Activated CD4-positive, alpha-beta memory T cell treated with anti-CD3 and anti-CD28 coated beads for 36 hours (primary cell): ENCODE results near the gene PCK2. TPM values are rescaled to one million over a fixed set of nuclear protein-coding genes. Genes with fewer than 3 reads are reported as not detected.

Experiments
- CTCF ChIA-PET: fragments of 350-600 bp; sonication (Branson Sonifier 250); formaldehyde crosslinking; loops from one replicate; lab custom pipeline; 2021; ENCODE audit warnings: antibody characterized with exemption, inconsistent platforms; lab: Charles Lee
- POLR2A ChIA-PET: fragments of 350-600 bp; sonication (Branson Sonifier 250); formaldehyde crosslinking; loops from one replicate; lab custom pipeline; 2021; ENCODE audit warnings: antibody characterized with exemption; lab: Charles Lee
- DNase-seq: peaks from one replicate; pipeline ENCODE4 v3.0.0-alpha.2; 2020
- H3K27ac Mint-ChIP-seq: one replicate; pipeline ENCODE4 v1.8.0; 2021; ENCODE audit warnings: mixed read lengths
- H3K27me3 Mint-ChIP-seq: one replicate; pipeline ENCODE4 v1.8.0; 2021; ENCODE audit warnings: mixed read lengths
- H3K36me3 Mint-ChIP-seq: one replicate; pipeline ENCODE4 v1.8.0; 2021; ENCODE audit warnings: mixed read lengths
- H3K4me1 Mint-ChIP-seq: one replicate; pipeline ENCODE4 v1.8.0; 2021; ENCODE audit warnings: low read depth, mixed read lengths
- H3K4me3 Mint-ChIP-seq: one replicate; pipeline ENCODE4 v1.8.0; 2021; ENCODE audit warnings: mild to moderate bottlenecking, mixed read lengths
- H3K9me3 Mint-ChIP-seq: one replicate; pipeline ENCODE4 v1.8.0; 2021; ENCODE audit warnings: mixed read lengths
- intact Hi-C: fragments of 100-400 bp; cut with micrococcal nuclease; formaldehyde crosslinking; loops from one replicate; pipeline ENCODE4 v1.15.1; 2023
- total RNA-seq, 2 experiments: library from RNA; stranded (reverse); gene quantifications; one replicate each; pipeline ENCODE4 v1.2.3, GENCODE V29; 2021

The PCK2 gene
- total RNA-seq, 2 experiments from 2014 or later: 118 to 125 TPM

DNA sequence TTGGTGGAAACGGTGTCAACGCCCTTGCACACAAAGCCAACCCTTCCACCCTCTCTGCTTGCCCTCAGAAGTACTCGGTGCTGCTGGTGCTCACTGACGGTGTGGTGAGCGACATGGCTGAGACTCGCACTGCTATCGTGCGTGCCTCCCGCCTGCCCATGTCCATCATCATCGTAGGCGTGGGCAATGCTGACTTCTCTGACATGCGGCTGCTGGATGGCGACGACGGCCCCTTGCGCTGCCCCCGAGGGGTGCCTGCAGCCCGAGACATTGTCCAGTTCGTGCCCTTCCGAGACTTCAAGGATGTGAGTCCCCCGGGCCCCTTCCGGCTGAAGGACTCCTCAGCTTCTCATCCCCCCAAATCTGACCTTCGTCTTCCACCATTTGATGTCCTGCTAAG lies 17.0 kb upstream of the PCK2 start:
- DNase-seq: no peak
- no peaks in the 10 kb centered on the region for H3K27me3 Mint-ChIP-seq
- H3K9me3 Mint-ChIP-seq: no peaks in the 10 kb centered on the region
- POLR2A ChIA-PET: no interaction called here
- CTCF ChIA-PET: interaction anchor here (6.1 kb wide), 1 partner anchor 19 kb away, joined by 30 read pairs; no protein-coding TSS in a partner anchor
- no peak overlapping the region for H3K27ac Mint-ChIP-seq
- H3K36me3 Mint-ChIP-seq: no peaks in the 10 kb centered on the region
- intact Hi-C loops: no loop called here
- H3K4me1 Mint-ChIP-seq: peaks cover 16% of the 10 kb centered on the region
- no peak overlapping the region for H3K4me3 Mint-ChIP-seq

DNA sequence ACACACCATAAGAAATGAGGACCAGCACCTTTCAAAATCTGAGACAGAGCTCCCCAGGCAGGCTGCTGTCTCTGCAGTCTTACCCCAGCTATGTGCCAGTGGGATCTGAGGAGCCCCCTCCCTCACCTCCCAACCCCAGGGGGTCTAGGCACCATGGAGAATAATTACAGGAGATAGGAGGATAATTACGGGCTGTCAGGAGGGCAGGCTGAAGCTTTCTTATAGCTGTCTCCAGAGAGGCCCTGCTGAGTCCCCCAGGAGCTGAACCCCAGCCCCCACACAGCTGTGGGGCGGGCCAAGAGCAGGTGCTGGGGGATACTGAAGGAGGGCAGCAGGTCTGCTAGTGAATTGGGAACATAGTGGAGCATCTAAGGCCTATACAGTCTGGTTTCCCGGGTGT lies 16.0 kb upstream of the PCK2 start:
- ChIA-PET CTCF (interaction anchor here (1.0 to 6.1 kb wide), 2 partner anchors 14 to 20 kb away, joined by 4 to 93 read pairs; partner anchors contain the start of gene PCK2), POLR2A (no interaction called here)
- Mint-ChIP-seq H3K27me3 (no peaks in the 10 kb centered on the region), H3K4me3 (no peak overlapping the region), H3K27ac (no peak overlapping the region), H3K36me3 (no peaks in the 10 kb centered on the region), H3K4me1 (peaks cover 16% of the 10 kb centered on the region), H3K9me3 (no peaks in the 10 kb centered on the region)
- intact Hi-C loops: no loop called here
- no peak for DNase-seq

DNA sequence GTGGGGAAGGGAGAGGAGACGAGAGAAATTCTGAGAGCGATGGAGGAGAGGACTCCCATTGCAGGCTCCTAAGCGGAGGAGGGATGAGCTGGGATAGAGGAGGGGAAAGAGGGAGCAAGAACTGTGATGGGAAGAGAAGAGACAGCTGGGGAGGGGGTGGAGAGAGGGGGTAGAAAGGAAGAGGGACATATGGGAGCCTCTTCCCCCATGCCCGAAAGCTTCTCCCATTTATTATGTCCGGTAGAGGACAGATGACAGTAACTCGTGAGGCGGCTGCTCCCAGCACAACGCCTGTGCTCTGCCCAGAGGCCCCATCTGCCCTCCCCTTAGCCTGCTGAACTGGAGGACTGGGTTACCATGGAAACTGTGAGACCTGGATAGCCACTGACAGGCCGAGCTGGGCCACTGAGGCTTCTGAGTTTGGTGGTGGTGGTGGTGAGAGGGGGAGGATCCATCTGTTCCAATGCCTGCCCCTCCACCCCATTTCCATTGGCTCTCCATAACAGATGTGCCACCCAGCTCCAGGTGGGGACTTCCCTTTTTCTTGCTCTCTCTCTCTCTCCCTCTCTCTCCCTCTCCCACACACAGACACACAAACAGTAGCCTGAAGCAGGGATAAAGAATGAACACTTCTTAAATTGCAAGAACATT lies 14.5 kb upstream of the PCK2 start:
- no peaks in the 10 kb centered on the region for H3K27me3 Mint-ChIP-seq
- CTCF ChIA-PET: interaction anchor here (1.0 to 6.1 kb wide), 5 partner anchors 13 to 30 kb away, joined by 3 to 93 read pairs (median 17); partner anchors contain the start of gene PCK2
- POLR2A ChIA-PET: interaction anchor here (1.2 to 3.8 kb wide), 3 partner anchors 7 to 21 kb away, joined by 3 to 30 read pairs (median 4); partner anchors contain the start of gene PCK2
- H3K36me3 Mint-ChIP-seq: no peaks in the 10 kb centered on the region
- H3K4me3 Mint-ChIP-seq: no peak overlapping the region
- H3K27ac Mint-ChIP-seq: no peak overlapping the region
- no peaks in the 10 kb centered on the region for H3K9me3 Mint-ChIP-seq
- intact Hi-C loops: no loop called here
- H3K4me1 Mint-ChIP-seq: peaks cover 16% of the 10 kb centered on the region
- no peak for DNase-seq

DNA sequence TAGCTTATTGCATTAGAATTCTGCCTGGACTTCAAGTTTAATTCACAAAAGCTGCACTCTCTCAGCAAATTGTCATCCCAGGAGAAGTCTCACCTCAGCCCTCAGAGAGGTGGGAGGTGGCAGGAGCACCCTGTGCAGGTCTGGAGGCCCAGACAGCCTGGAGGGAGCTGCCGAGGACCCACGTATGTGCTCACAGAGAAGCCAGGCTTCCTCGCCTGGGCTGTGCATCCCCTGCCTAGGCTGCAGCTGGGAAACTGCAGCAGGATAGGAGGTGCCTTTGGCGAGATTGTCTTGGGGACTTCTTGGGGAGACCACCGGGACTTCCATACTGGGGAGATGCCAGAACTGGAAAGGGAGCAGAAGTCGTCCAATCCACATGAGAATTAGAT lies 14.0 kb upstream of the PCK2 start:
- Mint-ChIP-seq H3K4me1 (peaks cover 16% of the 10 kb centered on the region), H3K9me3 (no peaks in the 10 kb centered on the region), H3K27ac (no peak overlapping the region), H3K27me3 (no peaks in the 10 kb centered on the region), H3K4me3 (no peak overlapping the region), H3K36me3 (no peaks in the 10 kb centered on the region)
- DNase-seq: no peak
- ChIA-PET POLR2A (interaction anchor here (0.6 to 3.8 kb wide), 6 partner anchors 8 to 230 kb away, joined by 3 to 30 read pairs (median 4); partner anchors contain the start of genes CARMIL3, DCAF11, NRL and PCK2), CTCF (interaction anchor here (1.0 to 6.1 kb wide), 7 partner anchors 10 to 29 kb away, joined by 3 to 93 read pairs (median 10); partner anchors contain the start of genes CPNE6 and PCK2)
- intact Hi-C loops: no loop called here

DNA sequence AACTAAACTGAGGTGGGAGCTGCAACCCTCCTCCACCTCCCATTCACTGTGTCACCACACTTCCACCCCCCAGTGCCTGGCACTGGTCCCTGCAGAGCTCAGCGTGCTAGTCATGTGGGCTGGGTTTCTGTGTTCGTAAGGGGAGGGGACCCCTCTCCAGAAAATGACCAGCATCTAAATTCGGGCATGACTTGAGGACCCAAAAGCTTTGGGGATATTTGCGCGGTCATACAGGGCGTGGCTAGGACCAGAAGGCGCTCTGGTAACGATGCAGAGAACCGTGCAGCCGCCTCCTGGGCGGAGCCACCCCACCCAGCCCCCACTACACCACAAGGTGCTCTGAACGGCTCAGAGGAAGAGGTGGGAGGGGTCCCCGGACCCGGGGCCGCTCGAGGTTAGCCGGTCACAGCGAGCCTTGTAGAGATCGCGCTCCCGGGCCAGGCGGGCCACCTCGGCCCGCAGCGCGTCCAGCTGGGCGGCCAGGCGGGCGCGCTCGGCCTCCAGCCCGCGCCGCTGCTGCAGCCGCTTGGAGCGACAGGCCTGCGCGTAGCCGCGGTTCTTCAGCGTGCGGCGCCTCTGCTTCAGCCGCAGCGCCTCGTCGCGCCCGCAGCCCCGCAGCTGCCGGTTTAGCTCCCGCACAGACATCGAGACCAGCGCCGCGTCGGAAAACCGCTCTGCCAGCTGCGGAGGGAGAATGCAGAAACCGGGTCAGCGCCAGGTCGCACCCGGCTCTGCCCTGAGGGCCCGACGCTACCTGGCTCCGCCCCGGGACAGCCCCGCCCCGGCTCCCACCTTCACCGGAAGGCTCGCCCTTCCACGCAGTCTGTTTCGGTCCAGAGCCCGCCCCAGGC lies 13.0 kb upstream of the PCK2 start:
- CTCF ChIA-PET: interaction anchor here (0.8 to 6.1 kb wide), 12 partner anchors 11 to 166 kb away, joined by 3 to 93 read pairs (median 7); partner anchors contain the start of genes CPNE6, IRF9 and PCK2
- H3K4me1 Mint-ChIP-seq: peaks cover 16% of the 10 kb centered on the region
- intact Hi-C loops: loop anchor here (1.0 kb wide), 1 partner anchor 13 kb away; the partner anchor contains the start of gene PCK2
- H3K27me3 Mint-ChIP-seq: no peaks in the 10 kb centered on the region
- H3K36me3 Mint-ChIP-seq: no peaks in the 10 kb centered on the region
- peak overlapping the region; percentile 72 for H3K4me3 Mint-ChIP-seq
- POLR2A ChIA-PET: interaction anchor here (0.6 to 3.8 kb wide), 9 partner anchors 9 to 229 kb away, joined by 3 to 30 read pairs (median 4); partner anchors contain the start of genes CARMIL3, DCAF11, NRL and PCK2
- H3K9me3 Mint-ChIP-seq: no peaks in the 10 kb centered on the region
- peak; percentile 85 for DNase-seq
- H3K27ac Mint-ChIP-seq: peak overlapping the region; percentile 49

DNA sequence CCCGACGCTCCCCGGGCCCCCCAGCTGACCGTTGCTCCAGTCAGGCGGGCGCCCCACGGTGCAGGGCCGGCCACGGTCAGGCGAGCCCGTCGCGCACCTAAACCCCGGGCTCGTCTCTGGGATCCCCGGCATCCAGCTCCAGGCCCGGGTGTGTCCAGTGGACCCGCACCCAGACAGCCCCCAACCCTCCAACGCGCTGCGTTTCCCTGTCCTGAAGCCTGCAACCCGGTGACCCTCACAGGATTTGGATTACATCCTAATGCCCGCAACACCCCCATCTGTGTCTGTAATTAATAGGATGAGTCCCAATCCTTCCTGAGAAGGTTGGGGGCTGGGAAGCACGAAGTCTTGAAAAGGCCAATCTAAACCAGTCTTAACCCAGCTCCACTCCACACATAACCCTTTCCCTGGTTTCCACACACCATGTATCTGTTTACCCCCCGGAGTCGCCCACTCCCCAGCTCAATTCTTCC lies 12.3 kb upstream of the PCK2 start:
- Mint-ChIP-seq H3K27me3 (no peaks in the 10 kb centered on the region), H3K4me3 (peak overlapping the region; percentile 65), H3K27ac (no peak overlapping the region), H3K36me3 (no peaks in the 10 kb centered on the region), H3K4me1 (peaks cover 16% of the 10 kb centered on the region), H3K9me3 (no peaks in the 10 kb centered on the region)
- CTCF ChIA-PET: interaction anchor here (1.0 to 6.1 kb wide), 8 partner anchors 11 to 79 kb away, joined by 3 to 93 read pairs (median 10); partner anchors contain the start of genes CPNE6, IRF9 and PCK2
- no peak for DNase-seq
- POLR2A ChIA-PET: interaction anchor here (1.1 to 3.8 kb wide), 6 partner anchors 9 to 33 kb away, joined by 4 to 30 read pairs (median 6); partner anchors contain the start of genes DCAF11, NRL and PCK2
- intact Hi-C loops: loop anchor here (1.0 kb wide), 1 partner anchor 13 kb away; the partner anchor contains the start of gene PCK2

DNA sequence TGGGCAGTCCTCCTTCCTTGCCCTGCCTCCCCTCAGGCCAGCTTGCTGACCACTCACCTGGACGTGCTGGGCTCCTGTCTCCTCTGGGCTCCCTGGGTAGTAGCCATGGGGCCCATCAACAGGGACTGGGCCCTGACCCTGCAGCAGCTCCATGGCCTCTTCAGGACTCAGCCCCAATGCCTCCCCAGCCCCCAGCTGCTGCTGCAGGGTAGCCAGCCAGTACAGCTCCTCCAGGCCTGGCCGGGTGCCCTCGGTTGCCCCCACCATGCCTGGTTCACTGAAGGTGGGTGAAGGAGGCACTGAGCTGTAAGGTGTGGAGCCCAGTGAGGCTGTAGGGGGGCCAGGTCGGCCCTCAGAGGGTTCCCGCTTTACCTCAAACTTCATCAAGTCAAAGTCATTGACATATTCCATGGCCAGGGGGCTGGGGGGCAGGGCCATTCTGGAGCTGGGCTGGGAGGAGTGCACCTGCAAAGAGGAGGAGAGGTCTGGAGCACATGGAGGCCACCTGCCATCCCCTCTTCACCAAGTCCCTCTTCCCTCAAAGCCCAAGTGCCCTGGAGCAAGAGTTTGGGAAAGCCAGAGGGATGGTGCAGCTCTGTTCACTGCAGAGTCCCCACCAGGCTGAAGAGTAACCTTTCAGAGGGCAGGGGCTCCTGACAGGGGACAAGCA lies 11.6 kb upstream of the PCK2 start:
- Mint-ChIP-seq H3K4me1 (peaks cover 16% of the 10 kb centered on the region), H3K4me3 (peak overlapping the region; percentile 65), H3K27me3 (no peaks in the 10 kb centered on the region), H3K36me3 (no peaks in the 10 kb centered on the region), H3K27ac (peak overlapping the region; percentile 11), H3K9me3 (no peaks in the 10 kb centered on the region)
- ChIA-PET POLR2A (interaction anchor here (1.4 to 3.8 kb wide), 4 partner anchors 12 to 32 kb away, joined by 5 to 30 read pairs (median 10); partner anchors contain the start of genes DCAF11, NRL and PCK2), CTCF (interaction anchor here (2.6 to 6.1 kb wide), 4 partner anchors 10 to 26 kb away, joined by 10 to 93 read pairs (median 30); partner anchors contain the start of genes CPNE6 and PCK2)
- no peak for DNase-seq
- intact Hi-C loops: no loop called here

DNA sequence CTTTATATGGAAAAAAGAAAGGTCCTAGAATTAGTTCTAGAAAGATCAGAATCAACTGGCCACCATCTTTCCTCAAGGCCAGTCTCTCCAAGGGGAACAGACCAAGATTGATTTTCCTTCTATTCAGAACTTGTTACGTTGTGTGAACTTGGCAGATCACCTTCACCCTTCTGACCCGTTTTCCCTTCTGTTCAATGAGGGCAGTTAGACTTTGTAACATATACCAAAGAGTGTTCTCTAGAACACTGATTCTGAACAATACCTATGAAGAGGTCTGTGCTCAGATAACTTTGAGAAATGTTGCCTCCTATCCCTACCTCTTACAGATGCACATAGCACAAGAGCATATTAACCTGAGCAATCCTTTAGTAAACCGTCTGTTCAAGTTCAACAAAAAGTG lies 10.6 kb upstream of the PCK2 start:
- intact Hi-C loops: no loop called here

DNA sequence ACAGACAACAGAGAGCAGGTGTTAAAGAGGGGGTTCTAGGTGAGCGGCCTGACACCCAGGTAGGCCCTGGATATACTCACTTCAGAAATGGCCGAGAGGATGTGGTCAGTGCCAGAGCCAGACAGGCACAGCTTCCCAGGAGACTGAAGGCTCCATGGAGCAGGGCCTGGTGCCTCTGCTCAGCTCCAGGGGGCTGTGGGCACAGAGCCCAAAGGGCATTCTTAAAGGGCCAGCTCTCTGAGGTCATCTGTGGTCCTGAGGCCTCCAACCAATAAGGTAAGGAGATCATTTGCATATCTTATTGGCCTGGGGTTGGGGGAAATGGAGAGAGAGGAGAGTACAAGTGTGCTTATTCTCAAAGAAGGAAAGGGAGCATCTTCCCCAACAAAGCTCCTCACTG lies 9.7 kb upstream of the PCK2 start:
- no peaks in the 10 kb centered on the region for H3K36me3 Mint-ChIP-seq
- no peak overlapping the region for H3K4me3 Mint-ChIP-seq
- ChIA-PET CTCF (interaction anchor here (0.6 to 2.4 kb wide), 3 partner anchors 8 to 26 kb away, joined by 3 to 14 read pairs (median 3); no protein-coding TSS in a partner anchor), POLR2A (interaction anchor here (1.4 kb wide), 1 partner anchor 9 kb away, joined by 5 read pairs; the partner anchor contains the start of gene PCK2)
- no peak for DNase-seq
- peaks cover 16% of the 10 kb centered on the region for H3K4me1 Mint-ChIP-seq
- no peaks in the 10 kb centered on the region for H3K27me3 Mint-ChIP-seq
- no peak overlapping the region for H3K27ac Mint-ChIP-seq
- intact Hi-C loops: no loop called here
- H3K9me3 Mint-ChIP-seq: no peaks in the 10 kb centered on the region

More for the DNA sequence above, 10.6 kb upstream of the PCK2 start:
- Mint-ChIP-seq H3K4me1 (peaks cover 16% of the 10 kb centered on the region), H3K36me3 (no peaks in the 10 kb centered on the region), H3K27ac (no peak overlapping the region), H3K27me3 (no peaks in the 10 kb centered on the region), H3K9me3 (no peaks in the 10 kb centered on the region), H3K4me3 (no peak overlapping the region)
- no peak for DNase-seq
- ChIA-PET CTCF (interaction anchor here (2.4 to 6.1 kb wide), 3 partner anchors 9 to 25 kb away, joined by 11 to 93 read pairs (median 14); partner anchors contain the start of gene PCK2), POLR2A (no interaction called here)

DNA sequence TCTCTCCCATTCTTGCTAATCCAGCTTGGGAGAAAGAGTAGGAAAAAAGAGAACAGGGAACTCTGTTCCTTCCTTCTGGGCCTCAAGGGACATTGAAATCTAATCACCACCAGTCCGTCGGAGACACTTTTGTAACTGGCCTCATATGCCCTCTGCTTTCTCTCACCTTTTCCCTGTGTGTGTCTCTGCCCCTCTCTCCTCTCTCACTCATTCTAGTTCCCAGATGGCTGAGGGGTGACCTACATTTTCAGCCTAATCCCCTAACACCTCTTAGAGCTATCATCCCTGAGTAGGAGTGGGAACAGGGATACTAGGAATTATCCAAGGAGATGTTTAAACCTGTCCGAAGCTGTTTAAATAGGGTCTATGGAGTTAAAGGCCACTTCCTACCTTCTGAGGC lies 8.9 kb upstream of the PCK2 start:
- no peak for DNase-seq
- no peaks in the 10 kb centered on the region for H3K36me3 Mint-ChIP-seq
- intact Hi-C loops: no loop called here
- H3K4me1 Mint-ChIP-seq: peaks cover 12% of the 10 kb centered on the region
- ChIA-PET CTCF (interaction anchor here (2.4 kb wide), 1 partner anchor 27 kb away, joined by 14 read pairs; no protein-coding TSS in a partner anchor), POLR2A (interaction anchor here (1.4 kb wide), 1 partner anchor 8 kb away, joined by 5 read pairs; the partner anchor contains the start of gene PCK2)
- H3K4me3 Mint-ChIP-seq: no peak overlapping the region
- H3K9me3 Mint-ChIP-seq: no peaks in the 10 kb centered on the region
- no peak overlapping the region for H3K27ac Mint-ChIP-seq
- H3K27me3 Mint-ChIP-seq: no peaks in the 10 kb centered on the region
